PC-9 (cell line): ENCODE measurements around the gene RAC3. TPM values are rescaled to one million over a fixed set of nuclear protein-coding genes. Genes with fewer than 3 reads are reported as not detected.

Experiments
- BruUV-seq: library from RNA; stranded (reverse); fragments of 400-500 nt; replicated peaks from 2 replicates; lab custom pipeline; 2021; lab: Mats Ljungman, UMichigan
- CTCF ChIA-PET: fragments of 300-600 bp; sonication (Branson Sonifier 250); formaldehyde crosslinking; loops from one replicate; lab custom pipeline; 2022; ENCODE audit warnings: antibody characterized with exemption; lab: Charles Lee
- POLR2A ChIA-PET: fragments of 300-600 bp; sonication (Branson Sonifier 250); formaldehyde crosslinking; loops from one replicate; lab custom pipeline; 2022; ENCODE audit warnings: antibody characterized with exemption; ENCODE audit not compliant: unreplicated experiment; lab: Charles Lee
- DNase-seq, 2 experiments: peaks; one replicate each; pipeline versions ENCODE4 v3.0.0 to v3.0.0-alpha.2; 2015 to 2022; ENCODE audit warnings: mixed read lengths in 1 of 2
- H2AFZ ChIP-seq: fragments of 200-600 bp; sonication (generic); 2 replicates; pipeline ENCODE4 v1.8.1; 2017; ENCODE audit warnings: antibody characterized with exemption
- H3F3A ChIP-seq: fragments of 200-600 bp; sonication (generic); 2 replicates; pipeline ENCODE4 v1.8.1; 2017; ENCODE audit warnings: antibody characterized with exemption, mild to moderate bottlenecking, low read depth; ENCODE audit not compliant: insufficient read depth
- H3K27ac ChIP-seq: fragments of 200-600 bp; sonication (generic); 2 replicates; pipeline ENCODE4 v1.6.1; 2016; ENCODE audit warnings: mixed run types
- H3K27me3 ChIP-seq: fragments of 200-600 bp; sonication (generic); 2 replicates; pipeline ENCODE4 v1.6.1; 2016; ENCODE audit warnings: low read depth, mixed run types; ENCODE audit not compliant: insufficient read depth
- H3K36me3 ChIP-seq: fragments of 200-600 bp; sonication (generic); 2 replicates; pipeline ENCODE4 v1.6.1; 2016; ENCODE audit warnings: low read depth, mixed run types
- H3K4me1 ChIP-seq: fragments of 200-600 bp; sonication (generic); replicated peaks from 2 replicates; pipeline ENCODE4 v1.6.1; 2016; ENCODE audit warnings: mixed run types; ENCODE audit not compliant: insufficient read depth
- H3K4me2 ChIP-seq: fragments of 200-600 bp; sonication (generic); 2 replicates; pipeline ENCODE4 v1.6.1; 2017; ENCODE audit warnings: mixed run types
- H3K4me3 ChIP-seq: fragments of 200-600 bp; sonication (generic); 2 replicates; pipeline ENCODE4 v1.6.1; 2016; ENCODE audit warnings: mixed run types
- H3K79me2 ChIP-seq: fragments of 200-600 bp; sonication (generic); 2 replicates; pipeline ENCODE4 v1.6.1; 2017; ENCODE audit warnings: low read depth, mixed run types
- H3K9me2 ChIP-seq: fragments of 200-600 bp; sonication (generic); 2 replicates; pipeline ENCODE4 v1.8.1; 2017; ENCODE audit warnings: mild to moderate bottlenecking; ENCODE audit not compliant: insufficient read depth
- H3K9me3 ChIP-seq: fragments of 200-600 bp; sonication (generic); 2 replicates; pipeline ENCODE4 v1.8.1; 2016; ENCODE audit warnings: low read depth; ENCODE audit not compliant: insufficient read depth
- H4K20me1 ChIP-seq: fragments of 200-600 bp; sonication (generic); 2 replicates; pipeline ENCODE4 v1.8.1; 2017; ENCODE audit not compliant: insufficient read depth
- EZH2 ChIP-seq: fragments of 200-600 bp; sonication (generic); IDR thresholded peaks from 2 replicates; pipeline ENCODE4 v1.8.0; 2017; ENCODE audit warnings: antibody characterized with exemption, low read depth
- intact Hi-C: fragments of 100-400 bp; cut with micrococcal nuclease; formaldehyde crosslinking; loops from one replicate; pipeline ENCODE4 v1.10.0; 2022; ENCODE audit not compliant: unreplicated experiment
- total RNA-seq: library from RNA; stranded (reverse); gene quantifications from 2 replicates; pipeline ENCODE4 v1.2.3, GENCODE V29; 2021
- TF ChIP-seq, protein P1 (sequence below): fragments of 200-600 bp; sonication (generic); conservative IDR thresholded peaks from 2 replicates; pipeline ENCODE4 v1.6.1; 2017; ENCODE audit warnings: mixed run types, antibody characterized with exemption, mild to moderate bottlenecking, moderate library complexity

The RAC3 gene
- total RNA-seq, 1 experiment from 2014 or later = 32.3 TPM

DNA sequence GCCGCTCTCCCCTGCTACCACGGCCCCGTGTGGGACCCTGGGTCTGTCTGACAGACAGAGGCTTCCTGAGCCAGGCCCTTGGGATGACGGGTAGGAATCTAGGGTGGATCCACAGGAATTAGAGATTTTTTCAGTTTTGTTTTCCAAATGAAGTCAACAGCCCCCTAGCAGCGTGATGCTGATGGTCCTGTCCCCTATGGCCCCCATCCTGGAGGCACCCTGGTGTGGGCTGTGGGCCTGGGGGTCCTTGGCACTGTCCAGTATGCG is 24.3 kb upstream of the RAC3 start:
- no TSS peak for BruUV-seq
- H2AFZ ChIP-seq = no peak overlapping the region
- no peak overlapping the region for H3K4me2 ChIP-seq
- no peak for DNase-seq
- H3K27ac ChIP-seq = no peak overlapping the region
- ChIA-PET POLR2A (no interaction called here), CTCF (no interaction called here)
- no peaks in the 10 kb centered on the region for H3K9me3 ChIP-seq
- peaks cover 10% of the 10 kb centered on the region; the same call in 1 of the 2 replicates for H3F3A ChIP-seq
- H4K20me1 ChIP-seq = no peaks in the 10 kb centered on the region
- H3K36me3 ChIP-seq = no peaks in the 10 kb centered on the region
- intact Hi-C loops = no loop called here
- H3K79me2 ChIP-seq = no peaks in the 10 kb centered on the region
- TF ChIP-seq, protein P1, sequence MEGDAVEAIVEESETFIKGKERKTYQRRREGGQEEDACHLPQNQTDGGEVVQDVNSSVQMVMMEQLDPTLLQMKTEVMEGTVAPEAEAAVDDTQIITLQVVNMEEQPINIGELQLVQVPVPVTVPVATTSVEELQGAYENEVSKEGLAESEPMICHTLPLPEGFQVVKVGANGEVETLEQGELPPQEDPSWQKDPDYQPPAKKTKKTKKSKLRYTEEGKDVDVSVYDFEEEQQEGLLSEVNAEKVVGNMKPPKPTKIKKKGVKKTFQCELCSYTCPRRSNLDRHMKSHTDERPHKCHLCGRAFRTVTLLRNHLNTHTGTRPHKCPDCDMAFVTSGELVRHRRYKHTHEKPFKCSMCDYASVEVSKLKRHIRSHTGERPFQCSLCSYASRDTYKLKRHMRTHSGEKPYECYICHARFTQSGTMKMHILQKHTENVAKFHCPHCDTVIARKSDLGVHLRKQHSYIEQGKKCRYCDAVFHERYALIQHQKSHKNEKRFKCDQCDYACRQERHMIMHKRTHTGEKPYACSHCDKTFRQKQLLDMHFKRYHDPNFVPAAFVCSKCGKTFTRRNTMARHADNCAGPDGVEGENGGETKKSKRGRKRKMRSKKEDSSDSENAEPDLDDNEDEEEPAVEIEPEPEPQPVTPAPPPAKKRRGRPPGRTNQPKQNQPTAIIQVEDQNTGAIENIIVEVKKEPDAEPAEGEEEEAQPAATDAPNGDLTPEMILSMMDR = no peak
- no peak for TF ChIP-seq EZH2
- H3K9me2 ChIP-seq = no peaks in the 10 kb centered on the region
- H3K4me1 ChIP-seq = peaks cover 21% of the 10 kb centered on the region
- H3K27me3 ChIP-seq = no peaks in the 10 kb centered on the region
- no peak overlapping the region for H3K4me3 ChIP-seq

DNA sequence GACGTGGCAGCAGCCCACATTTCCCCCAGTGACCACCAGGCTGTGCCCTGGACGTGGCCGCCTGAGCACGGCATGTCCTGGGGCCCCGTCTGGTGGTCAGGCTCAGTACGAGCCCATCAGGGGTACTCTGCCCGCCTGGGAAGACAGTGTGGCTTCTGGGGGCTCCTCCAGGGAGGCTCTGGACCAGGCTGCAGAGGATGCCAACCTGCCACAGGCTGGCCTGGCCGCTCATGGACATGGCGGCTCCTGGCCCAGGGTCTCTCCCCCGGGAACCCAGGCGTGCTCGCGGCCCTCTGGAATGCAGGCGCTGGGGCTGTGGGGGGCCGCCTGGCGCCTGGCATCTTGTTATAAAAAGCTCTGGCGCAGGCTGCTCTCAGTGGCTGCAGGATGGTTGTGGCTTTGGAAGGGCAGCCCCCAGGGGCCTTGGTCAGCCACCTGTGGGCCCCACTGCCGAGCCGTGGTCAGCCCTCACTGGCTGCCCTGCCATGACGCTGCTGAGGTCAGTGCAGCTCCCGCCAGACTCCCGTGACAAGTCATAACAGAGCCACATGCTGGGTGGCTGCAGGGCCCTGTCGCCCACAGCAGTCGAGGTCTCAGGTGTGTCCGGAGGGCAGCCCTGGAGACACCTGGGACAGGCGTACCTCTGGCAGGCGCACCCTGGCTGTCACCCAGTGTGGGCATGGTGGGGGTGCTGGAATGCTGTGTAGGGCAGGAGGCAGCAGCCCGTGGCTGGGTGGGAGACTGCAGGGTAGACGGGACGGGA is 23.8 kb upstream of the RAC3 start:
- POLR2A ChIA-PET = no interaction called here
- CTCF ChIA-PET = no interaction called here
- no TSS peak for BruUV-seq

DNA sequence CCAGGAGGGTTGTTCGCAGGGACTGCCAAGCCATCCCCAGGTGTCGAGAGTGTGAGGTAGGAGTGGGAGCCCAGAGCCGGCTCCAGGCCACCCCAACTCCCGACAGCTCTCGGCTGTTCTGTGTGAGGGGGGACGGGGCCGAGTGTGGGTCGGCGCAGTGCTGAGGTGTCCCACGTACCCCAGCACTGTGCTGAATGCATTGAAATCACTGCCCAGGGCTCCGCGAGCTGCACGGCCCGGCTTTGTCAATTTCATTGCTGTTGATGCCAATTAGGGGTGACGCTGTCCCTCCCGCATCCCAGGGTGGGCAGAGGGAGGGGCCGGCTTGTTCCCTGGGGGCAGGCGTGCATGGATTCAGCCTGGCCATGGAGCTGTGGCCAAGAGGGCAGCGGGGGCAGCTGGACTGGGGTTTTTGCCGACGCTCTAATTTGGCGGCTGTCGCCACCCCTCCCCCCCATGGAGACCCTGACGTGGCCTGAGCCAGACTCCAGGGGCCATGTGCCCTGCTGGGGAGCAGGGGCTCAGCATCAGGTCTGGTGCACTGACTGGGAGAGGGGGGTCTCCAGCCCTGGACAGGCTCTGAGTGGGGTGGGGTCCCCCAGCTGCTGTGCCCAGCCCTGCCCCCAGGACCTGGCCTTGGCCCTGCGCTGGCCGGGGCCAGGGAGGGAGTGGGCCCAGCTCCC is 23.1 kb upstream of the RAC3 start:
- no peaks in the 10 kb centered on the region for H4K20me1 ChIP-seq
- H3F3A ChIP-seq = peaks cover 2% of the 10 kb centered on the region; the same call in 1 of the 2 replicates
- H2AFZ ChIP-seq = no peak overlapping the region
- no peak for TF ChIP-seq EZH2
- intact Hi-C loops = no loop called here
- BruUV-seq = no TSS peak
- H3K4me1 ChIP-seq = peaks cover 9% of the 10 kb centered on the region
- no peaks in the 10 kb centered on the region for H3K36me3 ChIP-seq
- H3K27me3 ChIP-seq = no peaks in the 10 kb centered on the region
- ChIA-PET CTCF (no interaction called here), POLR2A (no interaction called here)
- H3K9me2 ChIP-seq = no peaks in the 10 kb centered on the region
- no peaks in the 10 kb centered on the region for H3K79me2 ChIP-seq
- no peak for DNase-seq
- no peak overlapping the region for H3K4me2 ChIP-seq
- no peak overlapping the region for H3K4me3 ChIP-seq
- no peaks in the 10 kb centered on the region for H3K9me3 ChIP-seq
- no peak overlapping the region for H3K27ac ChIP-seq

More for the DNA sequence above, 23.8 kb upstream of the RAC3 start:
- Histone ChIP-seq H3K9me2 (no peaks in the 10 kb centered on the region), H3K4me2 (no peak overlapping the region), H3K79me2 (no peaks in the 10 kb centered on the region), H3K9me3 (no peaks in the 10 kb centered on the region), H3K36me3 (no peaks in the 10 kb centered on the region), H3K4me3 (no peak overlapping the region), H2AFZ (no peak overlapping the region), H3K4me1 (peaks cover 16% of the 10 kb centered on the region), H3K27me3 (no peaks in the 10 kb centered on the region), H3F3A (peaks cover 9% of the 10 kb centered on the region; the same call in 1 of the 2 replicates), H3K27ac (no peak overlapping the region), H4K20me1 (no peaks in the 10 kb centered on the region)
- no peak for TF ChIP-seq EZH2
- TF ChIP-seq, protein P1 = no peak
- no peak for DNase-seq
- intact Hi-C loops = no loop called here
